K562 (cell line): ENCODE measurements around the gene ADAM15. TPM values are rescaled to one million over a fixed set of nuclear protein-coding genes. Genes with fewer than 3 reads are reported as not detected.

ENCODE experiments used
- BRD4 ChIP-seq: fragments of 200-600 bp; sonication (generic); IDR thresholded peaks from 2 replicates; pipeline ENCODE4 v1.6.1; 2017; ENCODE audit warnings: inconsistent platforms
- DEAF1 ChIP-seq: fragments of 450-650 bp; formaldehyde crosslinking; IDR thresholded peaks from 2 replicates; pipeline ENCODE4 v1.4.0; 2020; ENCODE audit warnings: mild to moderate bottlenecking, moderate library complexity
- FOXJ2 ChIP-seq: fragments of 200-800 bp; sonication (Bioruptor generic); IDR thresholded peaks from 2 replicates; pipeline ENCODE4 v1.6.1; 2016; ENCODE audit warnings: missing genetic modification characterization, missing compliant biosample characterization
- FOXP4 ChIP-seq: sonication (generic); formaldehyde crosslinking; IDR thresholded peaks from 2 replicates; pipeline ENCODE4 v1.8.0; 2022; ENCODE audit warnings: mild to moderate bottlenecking, missing genetic modification reagents, borderline replicate concordance
- HDAC2 ChIP-seq: fragments of 450-650 bp; IDR thresholded peaks from 2 replicates; pipeline ENCODE4 v1.6.1; 2016; ENCODE audit warnings: mild to moderate bottlenecking
- HDAC6 ChIP-seq: IDR thresholded peaks from 2 replicates; pipeline ENCODE4 v1.6.1; 2012; ENCODE audit warnings: low read depth, mild to moderate bottlenecking, control low read depth, inconsistent platforms, low read length, moderate library complexity
- KAT7 ChIP-seq: sonication (generic); formaldehyde crosslinking; IDR thresholded peaks from 2 replicates; pipeline ENCODE4 v1.8.0; 2022; ENCODE audit warnings: missing genetic modification reagents, mild to moderate bottlenecking, borderline replicate concordance
- KDM1A ChIP-seq, 2 experiments: fragments of 450-650 bp; IDR thresholded peaks; 2 replicates each; pipeline ENCODE4 v1.6.1; 2016; ENCODE audit warnings: mild to moderate bottlenecking in 2 of 2
- MEIS2 ChIP-seq: fragments of 450-650 bp; IDR thresholded peaks from 2 replicates; pipeline ENCODE4 v1.6.1; 2014; ENCODE audit warnings: mild to moderate bottlenecking; ENCODE audit not compliant: partially characterized antibody
- NFATC3 ChIP-seq: fragments of 450-650 bp; IDR thresholded peaks from 2 replicates; pipeline ENCODE4 v1.6.1; 2017; ENCODE audit warnings: mild to moderate bottlenecking
- PKNOX1 ChIP-seq: fragments of 450-650 bp; IDR thresholded peaks from 2 replicates; pipeline ENCODE4 v1.6.1; 2016
- RAD21 ChIP-seq, 2 experiments: fragments of 250-450 bp in 1 of 2; fragments of 450-650 bp in 1 of 2; sonication (Bioruptor Pico) in 1 of 2; formaldehyde crosslinking in 1 of 2; IDR thresholded peaks in 1 of 2; conservative IDR thresholded peaks in 1 of 2; 2 replicates each; pipeline versions ENCODE4 v1.4.0 to v1.8.0; 2020 to 2022; ENCODE audit warnings: mild to moderate bottlenecking in 2 of 2, moderate library complexity in 1 of 2
- RBM34 ChIP-seq: fragments of 200-400 bp; formaldehyde crosslinking; IDR thresholded peaks from 2 replicates; pipeline ENCODE4 v1.6.1; 2018; ENCODE audit warnings: low read length, borderline replicate concordance; ENCODE audit not compliant: insufficient read depth
- TSC22D4 ChIP-seq: fragments of 450-650 bp; IDR thresholded peaks from 2 replicates; pipeline ENCODE4 v1.6.1; 2016; ENCODE audit warnings: missing genetic modification characterization, missing biosample characterization, control low read depth
- VEZF1 ChIP-seq: fragments of 200-800 bp; sonication (Bioruptor generic); IDR thresholded peaks from 2 replicates; pipeline ENCODE4 v1.6.1; 2017; ENCODE audit warnings: missing genetic modification characterization, missing compliant biosample characterization
- XRCC5 ChIP-seq: fragments of 200-400 bp; formaldehyde crosslinking; IDR thresholded peaks from 2 replicates; pipeline ENCODE4 v1.6.1; 2017; ENCODE audit warnings: low read depth, mild to moderate bottlenecking, low read length
- ZNF395 ChIP-seq: fragments of 200-800 bp; sonication (Bioruptor generic); IDR thresholded peaks from 2 replicates; pipeline ENCODE4 v1.6.1; 2017; ENCODE audit warnings: missing genetic modification characterization, missing compliant biosample characterization
- ZNF644 ChIP-seq: fragments of 200-800 bp; sonication (Bioruptor generic); IDR thresholded peaks from 2 replicates; pipeline ENCODE4 v1.6.1; 2016; ENCODE audit warnings: low read depth, missing genetic modification characterization, missing compliant biosample characterization
- ZNF764 ChIP-seq: fragments of 250-450 bp; sonication (Bioruptor Pico); IDR thresholded peaks from 2 replicates; pipeline ENCODE4 v1.4.0; 2020; ENCODE audit warnings: low read depth, mild to moderate bottlenecking, moderate library complexity
- polyA plus RNA-seq, 8 experiments: library from polyadenylated mRNA; depleted of rRNA in 4 of 8; stranded (reverse) in 5 of 8; unstranded in 3 of 8; fragments of >200 nt; fragmentation: Nextera tagmentation in 2 of 8; fragmentation: Illumina TruSeq in 1 of 8; extraction: Ambion mirVana in 2 of 8; extraction: Trizol in 1 of 8; gene quantifications; 2 replicates each; pipeline versions ENCODE4 v1.2.1 to v1.2.3, GENCODE V29; 2011 to 2014; ENCODE audit warnings: inconsistent platforms in 1 of 8, missing spikeins in 1 of 8
- total RNA-seq, 7 experiments: library from RNA; depleted of rRNA in 6 of 7; stranded (reverse); fragments of >200 nt in 6 of 7; fragmentation: Illumina TruSeq in 2 of 7; extraction: Trizol in 2 of 7; gene quantifications; 2 replicates each; pipeline versions ENCODE4 v1.2.1 to v1.2.3, GENCODE V29; 2011 to 2021; ENCODE audit warnings: low replicate concordance in 1 of 7

Gene ADAM15
- total and polyA plus RNA-seq, 9 of the 15 experiments (the other 6 are each of a cell fraction or from before 2014, with no cell fraction given) = 0.69 to 72.3 (median 32.8) TPM

GRCh38 chr1:155064111-155064831 lies 13.2 kb downstream of the ADAM15 start (continued):
- no peak for TF ChIP-seq FOXP4 (CRISPR knock-in tag)
- no peak for TF ChIP-seq ZNF395
- TF ChIP-seq NFATC3 = no peak
- TF ChIP-seq MEIS2 = no peak
- peak; percentile 47 for TF ChIP-seq VEZF1 (CRISPR knock-in tag)
- no peak for TF ChIP-seq XRCC5
- no peak for TF ChIP-seq DEAF1 (CRISPR knock-in tag)
- TF ChIP-seq ZNF644 (tag) = no peak
- no peak for TF ChIP-seq RBM34
- TF ChIP-seq BRD4 = no peak
- TF ChIP-seq HDAC6 = no peak
- TF ChIP-seq ZNF764 = no peak
- no peak for TF ChIP-seq TSC22D4 (tag)
- TF ChIP-seq RAD21 (CRISPR knock-in tag; conservative IDR thresholded peaks at IDR 0.05 in 1 of 2, IDR thresholded peaks at IDR 0.05 in 1 of 2) = no peak
- 0 out of 2 replicates have a peak, but pooled peaks have one; percentile 18 for TF ChIP-seq PKNOX1
- peak; percentile 98 for TF ChIP-seq HDAC2
- TF ChIP-seq KDM1A (IDR thresholded peaks at IDR 0.05) = peak; percentile 91 to 96
- TF ChIP-seq KAT7 (CRISPR knock-in tag) = no peak
- no peak; the same call in 1 of the 2 replicates for TF ChIP-seq FOXJ2
